Psoas muscle (tissue), 8 donors: ENCODE results near the gene UBR3. TPM values are rescaled to one million over a fixed set of nuclear protein-coding genes. Genes with fewer than 3 reads are reported as not detected.

Experiments used
- ATAC-seq, 4 donors: fragments of 200-7000 bp; cut with Tn5 transposase; one replicate each; pipeline ENCODE4 v1.9.1; 2020; ENCODE audit warnings: moderate library complexity in 3 of 4, mild to moderate bottlenecking in 2 of 4
- DNase-seq, 2 donors: peaks; one replicate each; pipeline ENCODE4 v3.0.0-alpha.2; 2020
- H3K27ac ChIP-seq: fragments of 200-600 bp; one replicate; pipeline ENCODE4 v1.8.0; 2022
- H3K27me3 ChIP-seq, 3 donors: fragments of 200-600 bp in 1 of 3; one replicate each; pipeline versions ENCODE4 v1.6.1 to v1.8.0; 2013 to 2022; ENCODE audit warnings: low read length in 2 of 3, mild to moderate bottlenecking in 2 of 3, moderate library complexity in 1 of 3; ENCODE audit not compliant: insufficient read depth in 3 of 3
- H3K36me3 ChIP-seq, 2 donors: fragments of 200-600 bp in 1 of 2; one replicate each; pipeline versions ENCODE4 v1.6.1 to v1.8.0; 2013 to 2022; ENCODE audit warnings: low read depth in 1 of 2, mild to moderate bottlenecking in 1 of 2, moderate library complexity in 1 of 2; ENCODE audit not compliant: insufficient read depth in 1 of 2
- H3K4me1 ChIP-seq: fragments of 200-600 bp; one replicate; pipeline ENCODE4 v1.8.0; 2022
- H3K4me3 ChIP-seq: fragments of 200-600 bp; one replicate; pipeline ENCODE4 v1.8.0; 2022; ENCODE audit warnings: mild to moderate bottlenecking
- H3K9me3 ChIP-seq: fragments of 200-600 bp; one replicate; pipeline ENCODE4 v1.8.0; 2022
- CTCF ChIP-seq: fragments of 200-600 bp; IDR thresholded peaks from one replicate; pipeline ENCODE4 v1.8.0; 2022; ENCODE audit warnings: antibody characterized with exemption
- WGBS, 3 donors: extraction: QIAGEN DNeasy Blood & Tissue Kit; methylation state at CpG; one replicate each; pipeline versions ENCODE4 v1.1.6 to v1.1.7; 2013; 5-methylcytosine and 5-hydroxymethylcytosine counted together
- intact Hi-C, 2 donors: fragments of 100-400 bp; cut with DNase I; formaldehyde crosslinking; loops; one replicate each; pipeline versions ENCODE4 v1.11.0 to v1.14.2; 2022
- polyA plus RNA-seq, 3 donors: library from polyadenylated mRNA; stranded (reverse); fragments of 200-250 nt; gene quantifications; one replicate each; pipeline ENCODE4 v1.2.3, GENCODE V29; 2013
- total RNA-seq, 4 donors: library from RNA; stranded (reverse); fragmentation: NEBNext Ultra II Directional in 2 of 4; extraction: Animal tissue kit (Norgen Biotek cat#: 25700) in 2 of 4; gene quantifications; one replicate each; pipeline versions ENCODE4 v1.2.1 to v1.2.4, GENCODE V29; 2021 to 2023
- donor health status: healthy with polysubstance abuse.
- donor health status: DM: no; HTN: no; CAD: no; lungs with moderate emphysema.
- donor health status: Bipolar disorder and iron deficiency.
- donor health status: healthy.
- donor health status: DM: yes; HTN: yes; CAD: no.
- donor health status: DM: no; HTN: no; CAD: no.
- donor health status: DM: no; HTN: no; CAD: no.
- donor health status: DM: yes; HTN: yes; CAD: no.

The UBR3 gene
- total and polyA plus RNA-seq, 7 donors, result 28.7 to 202 (median 160) TPM

GRCh38 chr2:169963786-169964185 is 136.5 kb downstream of the UBR3 start:
- TF ChIP-seq CTCF, result no peak
- no peak for ATAC-seq
- intact Hi-C loops, result no loop called here
- no peaks in the 10 kb centered on the region for H3K27me3 ChIP-seq
- DNase-seq, result no peak
- H3K36me3 ChIP-seq, result peaks cover 0 to 81% of the 10 kb centered on the region in 2 donors
- no peak overlapping the region for H3K27ac ChIP-seq
- H3K4me1 ChIP-seq, result peaks cover 10% of the 10 kb centered on the region
- H3K9me3 ChIP-seq, result no peaks in the 10 kb centered on the region
- no peak overlapping the region for H3K4me3 ChIP-seq

- DNase-seq (no peak), ATAC-seq (peak; percentile 60 to 72 (median 68))
- intact Hi-C loops, result no loop called here
- TF ChIP-seq CTCF, result no peak
- peaks cover 10% of the 10 kb centered on the region for H3K4me1 ChIP-seq
- no peak overlapping the region for H3K4me3 ChIP-seq
- peak overlapping the region; percentile 65 for H3K27ac ChIP-seq
- no peaks in the 10 kb centered on the region for H3K27me3 ChIP-seq
- 31 to 54% (median 43%) methylated on average over 2 of the region's 2 CpGs for WGBS, 3 donors
- H3K36me3 ChIP-seq, result peaks cover 0 to 75% of the 10 kb centered on the region in 2 donors
- no peaks in the 10 kb centered on the region for H3K9me3 ChIP-seq
Observed at GRCh38 chr2:169964740-169965139, 137.5 kb downstream of the UBR3 start.

GRCh38 chr2:169965495-169965894 is 138.2 kb downstream of the UBR3 start:
- H3K4me1 ChIP-seq, result peaks cover 10% of the 10 kb centered on the region
- ATAC-seq (peak in 2 of 4 donors; percentile 29 to 46), DNase-seq (no peak)
- peaks cover 0 to 68% of the 10 kb centered on the region in 2 donors for H3K36me3 ChIP-seq
- intact Hi-C loops, result no loop called here
- H3K4me3 ChIP-seq, result no peak overlapping the region
- WGBS, 3 donors, result 86 to 94% (median 93%) methylated on average over 2 of the region's 2 CpGs
- H3K27me3 ChIP-seq, result no peaks in the 10 kb centered on the region
- H3K9me3 ChIP-seq, result no peaks in the 10 kb centered on the region
- no peak for TF ChIP-seq CTCF
- peak overlapping the region; percentile 65 for H3K27ac ChIP-seq

- Histone ChIP-seq H3K4me1 (peaks cover 10% of the 10 kb centered on the region), H3K4me3 (no peak overlapping the region), H3K27ac (no peak overlapping the region), H3K27me3 (no peaks in the 10 kb centered on the region), H3K36me3 (peaks cover 0 to 63% of the 10 kb centered on the region in 2 donors), H3K9me3 (no peaks in the 10 kb centered on the region)
- 66 to 72% (median 68%) methylated on average over 4 of the region's 4 CpGs for WGBS, 3 donors
- intact Hi-C loops, result no loop called here
- DNase-seq (no peak), ATAC-seq (no peak)
- TF ChIP-seq CTCF, result no peak
Observed at GRCh38 chr2:169966454-169966853, 139.2 kb downstream of the UBR3 start.

GRCh38 chr2:169968743-169969142 is 141.5 kb downstream of the UBR3 start:
- intact Hi-C loops, result no loop called here
- Histone ChIP-seq H3K27me3 (no peaks in the 10 kb centered on the region), H3K36me3 (peaks cover 0 to 44% of the 10 kb centered on the region in 2 donors), H3K4me3 (no peak overlapping the region), H3K9me3 (no peaks in the 10 kb centered on the region), H3K27ac (no peak overlapping the region), H3K4me1 (peaks cover 10% of the 10 kb centered on the region)
- ATAC-seq (no peak), DNase-seq (no peak)
- TF ChIP-seq CTCF, result no peak
